Gastroesophageal sphincter (tissue), 4 donors: Measurements from ENCODE around the gene CCDC73. TPM values are rescaled to one million over a fixed set of nuclear protein-coding genes. Genes with fewer than 3 reads are reported as not detected.
"Not testable (repeated sequence)": the region's sequence is repeated elsewhere in the genome, so short reads cannot be mapped to it uniquely, and the experiment has no call there.

Source experiments
- ATAC-seq: fragments of 150-250 bp; one replicate; pipeline ENCODE4 v1.9.1; 2016; ENCODE audit warnings: mild to moderate bottlenecking, moderate library complexity
- H3K27ac ChIP-seq, 4 donors: fragments of 200-600 bp; sonication (generic) in 3 of 4; 1 replicate in 3 of 4; 2 replicates in 1 of 4; pipeline ENCODE4 v1.5.1; 2016 to 2019
- H3K27me3 ChIP-seq: fragments of 200-600 bp; sonication (generic); one replicate; pipeline ENCODE4 v1.5.1; 2019
- H3K36me3 ChIP-seq, 2 donors: fragments of 200-600 bp; sonication (generic); one replicate each; pipeline ENCODE4 v1.5.1; 2019; ENCODE audit warnings: control low read depth in 1 of 2
- H3K4me1 ChIP-seq, 3 donors: fragments of 200-600 bp; sonication (generic); 1 replicate in 2 of 3; 2 replicates in 1 of 3; pipeline ENCODE4 v1.5.1; 2016 to 2019; ENCODE audit warnings: control low read depth in 2 of 3
- H3K4me3 ChIP-seq, 2 donors: fragments of 200-600 bp; sonication (generic); one replicate each; pipeline ENCODE4 v1.5.1; 2019; ENCODE audit warnings: mild to moderate bottlenecking in 1 of 2, moderate library complexity in 1 of 2
- H3K9me3 ChIP-seq, 3 donors: fragments of 200-600 bp; sonication (generic); one replicate each; pipeline ENCODE4 v1.5.1; 2017 to 2019; ENCODE audit warnings: control low read depth in 2 of 3
- CTCF ChIP-seq, 4 experiments: fragments of 200-600 bp in 2 of 4; fragments of 450-650 bp in 2 of 4; sonication (generic) in 1 of 4; IDR thresholded peaks; one replicate each; pipeline ENCODE4 v1.5.1; 2017 to 2019; ENCODE audit warnings: antibody characterized with exemption in 4 of 4, mild to moderate bottlenecking in 2 of 4, moderate library complexity in 2 of 4
- EP300 ChIP-seq: sonication (generic); formaldehyde crosslinking; IDR thresholded peaks from one replicate; pipeline ENCODE4 v1.6.1; 2017; ENCODE audit warnings: antibody characterized with exemption, mild to moderate bottlenecking
- POLR2A ChIP-seq, 2 donors: fragments of 450-650 bp; IDR thresholded peaks; one replicate each; pipeline ENCODE4 v1.6.1; 2017; ENCODE audit warnings: antibody characterized with exemption in 2 of 2, mild to moderate bottlenecking in 2 of 2, moderate library complexity in 1 of 2
- POLR2AphosphoS5 ChIP-seq: sonication (generic); formaldehyde crosslinking; IDR thresholded peaks from one replicate; pipeline ENCODE4 v1.6.1; 2017; ENCODE audit warnings: antibody characterized with exemption
- WGBS, 2 donors: methylation state at CpG; one replicate each; pipeline ENCODE4 v1.1.5; 2018; ENCODE audit warnings: low coverage in 1 of 2; 5-methylcytosine and 5-hydroxymethylcytosine counted together
- total RNA-seq, 4 donors: library from RNA; depleted of rRNA; stranded (reverse); fragments of >200 nt; gene quantifications; one replicate each; pipeline ENCODE4 v1.1.0, GENCODE V29; 2016

Gene CCDC73
- total RNA-seq, 4 donors from 2014 or later = not detected

- no peak overlapping the region for H3K27ac ChIP-seq
- H3K9me3 ChIP-seq = peaks cover 0 to 10% (median 0%) of the 10 kb centered on the region in 3 donors
- ATAC-seq = no peak
- no peak overlapping the region for H3K4me3 ChIP-seq
- H3K36me3 ChIP-seq = no peaks in the 10 kb centered on the region
- TF ChIP-seq EP300 (no peak), POLR2AphosphoS5 (no peak)
- H3K27me3 ChIP-seq = no peaks in the 10 kb centered on the region
- 50 to 59% methylated on average over 2 of the region's 2 CpGs for WGBS, 2 donors
- H3K4me1 ChIP-seq = no peaks in the 10 kb centered on the region
Measured at GRCh38 chr11:32758291-32758690, 36.2 kb downstream of the CCDC73 start.

GRCh38 chr11:32753181-32753580, 41.3 kb downstream of the CCDC73 start:
- not testable (repeated sequence) for H3K9me3 ChIP-seq, H3K27me3 ChIP-seq, H3K4me3 ChIP-seq, ATAC-seq, H3K4me1 ChIP-seq, H3K27ac ChIP-seq, H3K36me3 ChIP-seq
- 80% methylated on average over 1 of the region's 1 CpG; no CpG with 5 or more reads in 1 of the 2 donors for WGBS, 2 donors

GRCh38 chr11:32752001-32752400, 42.5 kb downstream of the CCDC73 start:
- H3K27me3 ChIP-seq = no peaks in the 10 kb centered on the region
- no peaks in the 10 kb centered on the region for H3K36me3 ChIP-seq
- H3K4me3 ChIP-seq = no peak overlapping the region
- WGBS, 2 donors = 88 to 89% methylated on average over 2 of the region's 2 CpGs
- TF ChIP-seq EP300 = no peak
- TF ChIP-seq CTCF (IDR thresholded peaks at IDR 0.05) = no peak
- TF ChIP-seq POLR2AphosphoS5 = no peak
- TF ChIP-seq POLR2A (IDR thresholded peaks at IDR 0.05) = no peak
- ATAC-seq = no peak
- no peak overlapping the region for H3K27ac ChIP-seq
- peaks cover 0 to 19% (median 0%) of the 10 kb centered on the region in 3 donors for H3K9me3 ChIP-seq
- H3K4me1 ChIP-seq = no peaks in the 10 kb centered on the region

- peaks cover 0 to 19% (median 0%) of the 10 kb centered on the region in 3 donors for H3K9me3 ChIP-seq
- H3K27ac ChIP-seq = no peak overlapping the region
- no peaks in the 10 kb centered on the region for H3K36me3 ChIP-seq
- 81 to 93% methylated on average over 4 to 6 of the region's 6 CpGs for WGBS, 2 donors
- no peaks in the 10 kb centered on the region for H3K27me3 ChIP-seq
- no peaks in the 10 kb centered on the region for H3K4me1 ChIP-seq
- H3K4me3 ChIP-seq = no peak overlapping the region
- TF ChIP-seq EP300 (no peak), CTCF (IDR thresholded peaks at IDR 0.05) (no peak), POLR2AphosphoS5 (no peak), POLR2A (IDR thresholded peaks at IDR 0.05) (no peak)
- no peak for ATAC-seq
Measured at GRCh38 chr11:32751381-32751780, 43.1 kb downstream of the CCDC73 start.

GRCh38 chr11:32729976-32730375, 64.5 kb downstream of the CCDC73 start:
- Histone ChIP-seq H3K4me3 (no peak overlapping the region), H3K36me3 (no peaks in the 10 kb centered on the region), H3K27me3 (no peaks in the 10 kb centered on the region), H3K27ac (no peak overlapping the region), H3K4me1 (no peaks in the 10 kb centered on the region), H3K9me3 (peaks cover 0 to 21% (median 0%) of the 10 kb centered on the region in 3 donors)
- TF ChIP-seq POLR2A (IDR thresholded peaks at IDR 0.05) (no peak), POLR2AphosphoS5 (no peak), EP300 (no peak), CTCF (IDR thresholded peaks at IDR 0.05) (no peak)
- WGBS, 2 donors = 90 to 100% methylated on average over 1 of the region's 1 CpG
- ATAC-seq = no peak

GRCh38 chr11:32723332-32723731, 71.1 kb downstream of the CCDC73 start:
- Histone ChIP-seq H3K9me3 (no peaks in the 10 kb centered on the region), H3K36me3 (no peaks in the 10 kb centered on the region), H3K4me3 (no peak overlapping the region), H3K27ac (no peak overlapping the region), H3K27me3 (no peaks in the 10 kb centered on the region), H3K4me1 (no peaks in the 10 kb centered on the region)
- TF ChIP-seq EP300 (no peak), POLR2AphosphoS5 (no peak), CTCF (IDR thresholded peaks at IDR 0.05) (no peak), POLR2A (IDR thresholded peaks at IDR 0.05) (no peak)
- ATAC-seq = no peak
- 63 to 64% methylated on average over 3 of the region's 3 CpGs for WGBS, 2 donors
